Muscle of leg (tissue), 11 donors: ENCODE results near the gene DOCK2. TPM values are rescaled to one million over a fixed set of nuclear protein-coding genes. Genes with fewer than 3 reads are reported as not detected.

Experiments
- DNase-seq: peaks from one replicate; pipeline ENCODE4 v3.0.0; 2013
- H3K27ac ChIP-seq: one replicate; pipeline ENCODE4 v1.5.1; 2013; ENCODE audit warnings: mild to moderate bottlenecking, low read length, control low read depth
- H3K27me3 ChIP-seq: one replicate; pipeline ENCODE4 v1.6.1; 2013; ENCODE audit warnings: low read length; ENCODE audit not compliant: control insufficient read depth, insufficient read depth
- H3K36me3 ChIP-seq: one replicate; pipeline ENCODE4 v1.6.1; 2013; ENCODE audit warnings: low read length; ENCODE audit not compliant: control insufficient read depth, insufficient read depth
- H3K4me1 ChIP-seq: one replicate; pipeline ENCODE4 v1.6.1; 2013; ENCODE audit warnings: low read length; ENCODE audit not compliant: control insufficient read depth, insufficient read depth
- H3K4me3 ChIP-seq: one replicate; pipeline ENCODE4 v1.5.1; 2013; ENCODE audit warnings: low read length, control low read depth
- H3K9me3 ChIP-seq: replicated peaks from 2 replicates; pipeline ENCODE4 v1.6.1; 2013; ENCODE audit warnings: low read depth, low read length; ENCODE audit not compliant: control insufficient read depth
- WGBS: methylation state at CpG from one replicate; pipeline ENCODE4 v1.1.5; 2013; ENCODE audit warnings: missing lambda C conversion rate; ENCODE audit not compliant: insufficient coverage; 5-methylcytosine and 5-hydroxymethylcytosine counted together
- polyA plus RNA-seq, 8 donors: library from polyadenylated mRNA; unstranded; fragments of 120-200 nt; gene quantifications; one replicate each; pipeline versions ENCODE4 v1.2.1 to v1.2.3, GENCODE V29; 2013; ENCODE audit warnings: inconsistent platforms in 1 of 8, low replicate concordance in 1 of 8; ENCODE audit not compliant: insufficient read length in 8 of 8, insufficient read depth in 1 of 8
- total RNA-seq: library from RNA; stranded (reverse); fragments of 120-200 nt; gene quantifications from one replicate; pipeline ENCODE4 v1.2.4, GENCODE V29; 2013

DOCK2 gene
- total and polyA plus RNA-seq, 9 donors, result 3.4 to 4.5 (median 3.8) TPM

DNA sequence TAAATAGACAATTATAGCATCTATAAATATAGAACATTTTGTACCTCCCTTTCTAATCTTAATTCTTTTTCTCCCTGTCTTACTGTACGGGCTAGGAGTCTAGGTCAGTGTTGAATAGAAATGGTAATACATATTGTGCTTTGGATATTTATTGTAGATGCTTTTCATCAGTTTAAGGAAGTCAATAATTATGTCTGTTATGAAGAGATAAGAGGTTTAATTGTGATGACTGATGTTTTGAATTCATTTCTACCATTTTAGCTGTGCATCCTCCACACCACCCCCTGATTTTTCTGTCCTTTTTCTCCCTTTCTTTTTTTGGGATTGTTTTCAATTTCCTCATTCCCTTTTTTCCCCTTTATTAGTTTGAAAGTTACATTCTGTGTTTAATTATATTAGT, 95.8 kb downstream of the DOCK2 start:
- no peaks in the 10 kb centered on the region for H3K9me3 ChIP-seq
- no CpG with 5 or more reads among the region's 1 CpG for WGBS
- H3K4me3 ChIP-seq, result no peak overlapping the region
- H3K27me3 ChIP-seq, result no peaks in the 10 kb centered on the region
- no peaks in the 10 kb centered on the region for H3K4me1 ChIP-seq
- no peaks in the 10 kb centered on the region for H3K36me3 ChIP-seq
- no peak for DNase-seq
- H3K27ac ChIP-seq, result no peak overlapping the region

DNA sequence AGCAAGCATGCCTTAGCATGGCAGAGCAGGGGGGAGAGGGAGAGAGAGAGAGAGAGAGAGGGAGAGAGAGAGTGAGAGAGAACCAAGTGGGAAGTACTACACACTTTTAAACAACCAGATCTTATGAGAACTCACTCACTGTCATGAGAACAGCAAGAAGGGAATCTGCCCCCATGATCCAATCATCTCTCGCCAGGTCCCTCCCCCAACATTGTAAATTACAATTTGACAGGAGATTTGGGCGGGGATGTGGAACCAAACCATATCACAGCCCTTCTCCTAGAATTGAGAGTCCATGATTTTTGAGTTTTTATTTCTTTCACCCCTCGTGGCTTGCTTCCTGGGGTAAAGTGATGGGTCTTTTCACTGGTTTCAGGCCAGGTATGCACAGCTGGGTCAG, 98.8 kb downstream of the DOCK2 start:
- no peaks in the 10 kb centered on the region for H3K4me1 ChIP-seq
- no peaks in the 10 kb centered on the region for H3K27me3 ChIP-seq
- no peaks in the 10 kb centered on the region for H3K9me3 ChIP-seq
- H3K36me3 ChIP-seq, result no peaks in the 10 kb centered on the region
- no CpG with 5 or more reads among the region's 3 CpGs for WGBS
- no peak for DNase-seq
- H3K4me3 ChIP-seq, result no peak overlapping the region
- no peak overlapping the region for H3K27ac ChIP-seq

DNA sequence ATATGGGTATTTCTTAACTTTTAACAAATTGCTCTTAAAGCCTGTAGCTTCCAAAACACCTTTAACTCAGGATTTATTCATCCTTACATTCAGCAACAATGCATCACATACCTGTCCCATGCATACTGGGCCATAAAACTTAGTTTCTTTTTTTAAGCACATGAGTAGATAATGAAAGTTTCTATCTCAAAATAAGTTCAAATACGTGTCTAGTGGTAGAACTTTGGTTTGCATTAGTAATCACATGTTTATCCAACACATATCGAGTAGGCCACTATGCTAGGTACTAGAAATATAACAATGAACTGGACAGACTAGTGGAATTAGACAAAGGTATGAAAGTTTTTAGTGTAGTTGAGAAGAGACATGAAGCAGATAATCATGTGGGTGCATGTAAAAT, 99.6 kb downstream of the DOCK2 start:
- H3K27me3 ChIP-seq, result no peaks in the 10 kb centered on the region
- H3K9me3 ChIP-seq, result no peaks in the 10 kb centered on the region
- H3K4me3 ChIP-seq, result no peak overlapping the region
- no peak for DNase-seq
- WGBS, result no CpG with 5 or more reads among the region's 2 CpGs
- H3K36me3 ChIP-seq, result no peaks in the 10 kb centered on the region
- no peak overlapping the region for H3K27ac ChIP-seq
- H3K4me1 ChIP-seq, result no peaks in the 10 kb centered on the region

DNA sequence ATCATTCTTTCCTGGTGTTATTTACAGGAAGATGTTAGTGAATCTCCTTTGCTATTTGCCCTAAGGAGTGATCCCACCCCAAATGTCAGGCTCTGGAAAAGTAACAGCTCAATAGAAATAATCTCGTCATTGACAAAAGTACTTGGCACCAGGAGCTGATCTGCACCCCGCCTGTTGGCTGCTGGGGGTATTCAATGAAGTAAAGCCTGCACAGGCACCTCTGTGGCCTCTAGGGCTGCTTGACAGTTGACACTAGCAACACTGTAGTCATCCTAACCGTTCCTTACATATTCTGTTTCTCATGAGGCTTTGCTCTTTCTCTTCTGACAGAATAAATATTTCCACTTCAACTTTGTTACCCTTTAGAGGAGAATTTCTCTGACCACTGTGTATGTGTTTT, 103.4 kb downstream of the DOCK2 start:
- WGBS, result 69% methylated on average over 2 of the region's 3 CpGs
- Histone ChIP-seq H3K36me3 (no peaks in the 10 kb centered on the region), H3K27ac (no peak overlapping the region), H3K4me1 (no peaks in the 10 kb centered on the region), H3K4me3 (no peak overlapping the region), H3K27me3 (no peaks in the 10 kb centered on the region), H3K9me3 (no peaks in the 10 kb centered on the region)
- DNase-seq, result no peak

DNA sequence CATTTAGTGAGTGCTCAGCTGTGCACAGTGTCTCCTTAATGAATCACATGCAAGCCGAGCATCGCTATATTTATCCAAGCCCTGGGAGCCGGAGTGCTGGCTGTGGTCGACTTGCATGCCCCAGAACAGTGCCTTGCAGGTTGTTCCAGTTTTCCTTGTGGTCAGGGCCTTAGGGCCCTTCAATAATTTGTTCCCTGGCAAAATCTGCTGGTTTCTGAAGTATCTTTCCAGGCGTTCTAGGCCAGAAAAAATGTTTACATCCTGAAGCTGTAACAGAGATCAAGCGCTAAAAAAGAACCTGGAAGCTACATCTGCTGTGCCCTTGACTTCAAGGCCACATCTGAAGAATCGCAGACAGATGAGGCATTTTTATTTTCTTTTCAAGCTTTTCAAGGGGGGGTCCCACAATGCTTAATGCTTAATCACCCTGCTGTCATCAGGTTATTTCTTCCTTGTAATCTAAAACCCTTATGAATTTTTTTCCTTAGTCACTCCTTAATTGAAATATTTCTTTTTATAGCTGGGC, 105.8 kb downstream of the DOCK2 start:
- no peaks in the 10 kb centered on the region for H3K36me3 ChIP-seq
- no peaks in the 10 kb centered on the region for H3K27me3 ChIP-seq
- 46% methylated on average over 7 of the region's 7 CpGs for WGBS
- no peaks in the 10 kb centered on the region for H3K4me1 ChIP-seq
- H3K27ac ChIP-seq, result no peak overlapping the region
- no peak overlapping the region for H3K4me3 ChIP-seq
- H3K9me3 ChIP-seq, result no peaks in the 10 kb centered on the region
- peak; percentile 22 for DNase-seq

DNA sequence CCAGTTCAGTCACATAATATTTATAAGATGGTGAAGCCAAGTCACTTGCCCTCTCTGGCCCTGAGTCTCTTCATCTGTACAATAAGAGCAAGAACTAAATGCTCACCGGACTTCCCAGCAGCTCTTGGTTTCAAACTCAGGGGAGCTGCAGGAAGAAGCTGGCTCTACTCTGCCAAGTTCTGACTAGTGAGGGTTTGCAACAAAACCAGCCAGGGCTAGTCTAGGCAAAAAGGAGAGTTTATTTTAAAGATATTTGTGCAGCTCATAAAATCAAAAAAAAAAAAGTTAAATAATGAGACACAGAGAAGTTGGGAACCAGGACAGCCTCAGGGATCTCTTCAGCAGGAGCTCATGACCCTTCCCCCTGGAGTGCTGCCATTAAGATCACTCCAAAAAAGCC, 107.3 kb downstream of the DOCK2 start:
- peak; percentile 16 for DNase-seq
- Histone ChIP-seq H3K36me3 (no peaks in the 10 kb centered on the region), H3K9me3 (no peaks in the 10 kb centered on the region), H3K27me3 (no peaks in the 10 kb centered on the region), H3K4me3 (no peak overlapping the region), H3K4me1 (no peaks in the 10 kb centered on the region), H3K27ac (no peak overlapping the region)
- WGBS, result no CpG with 5 or more reads among the region's 1 CpG

DNA sequence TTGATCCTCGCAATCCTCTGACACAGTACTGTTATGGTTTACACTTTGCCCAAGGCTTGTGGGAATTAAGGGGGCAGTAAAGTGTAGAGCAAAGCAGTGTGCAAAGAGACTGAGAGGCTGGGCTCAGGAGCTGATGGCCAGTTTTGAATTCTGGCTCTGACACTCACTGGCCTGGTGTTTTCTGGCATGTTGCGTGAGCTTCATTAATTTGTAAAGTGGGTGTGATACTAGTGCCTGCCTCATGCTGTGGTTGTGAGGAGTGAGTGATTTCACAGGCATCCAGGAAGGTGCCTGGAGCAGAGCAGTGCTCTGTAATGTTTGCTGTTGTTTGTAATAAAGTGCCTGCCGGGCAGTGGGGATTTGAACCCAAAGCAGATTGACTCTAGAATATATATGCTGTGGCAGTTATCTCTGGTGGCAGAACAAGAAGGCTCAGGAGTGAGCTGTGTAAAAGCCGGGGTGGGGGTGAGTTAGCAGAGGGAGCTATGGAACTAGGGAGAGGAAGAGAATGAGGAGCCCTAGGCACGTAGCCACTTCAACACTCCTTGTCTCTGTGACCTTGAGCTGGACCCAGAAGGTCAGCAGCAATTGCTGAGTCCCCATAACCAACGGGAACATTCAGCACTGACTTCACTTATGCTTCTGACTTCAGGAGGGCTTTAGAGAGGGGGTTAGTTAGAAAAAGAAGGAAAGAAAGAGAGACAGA, 108.5 kb downstream of the DOCK2 start:
- H3K9me3 ChIP-seq, result no peaks in the 10 kb centered on the region
- H3K36me3 ChIP-seq, result no peaks in the 10 kb centered on the region
- no peaks in the 10 kb centered on the region for H3K27me3 ChIP-seq
- no peaks in the 10 kb centered on the region for H3K4me1 ChIP-seq
- WGBS, result 78% methylated on average over 6 of the region's 6 CpGs
- H3K27ac ChIP-seq, result no peak overlapping the region
- no peak overlapping the region for H3K4me3 ChIP-seq
- no peak for DNase-seq

DNA sequence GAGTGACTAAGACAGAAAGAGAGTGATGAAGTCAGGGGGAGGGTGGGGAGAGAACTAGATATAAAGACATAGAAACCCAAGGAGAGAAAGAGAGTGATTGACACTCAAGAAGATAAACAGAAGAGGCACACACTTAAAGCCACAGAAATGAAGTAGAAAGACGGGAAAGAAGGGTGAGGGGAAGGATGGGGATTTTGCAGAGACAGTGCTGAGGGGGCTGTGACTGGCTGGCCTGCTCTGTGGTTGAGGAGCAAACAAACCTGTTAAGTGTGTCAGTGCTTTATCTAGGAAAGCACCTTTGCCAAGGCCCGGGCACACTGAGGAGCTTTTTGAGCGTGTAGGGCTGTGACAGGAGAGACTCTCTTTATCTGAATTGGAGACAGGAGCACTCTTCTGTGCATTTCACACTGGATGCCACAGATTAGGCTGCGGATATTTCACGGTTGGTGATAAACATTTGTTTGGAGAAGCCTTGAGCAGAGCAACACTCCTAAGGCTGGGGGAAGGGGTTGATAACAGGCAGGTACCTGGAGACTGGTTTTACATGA, 109.1 kb downstream of the DOCK2 start:
- H3K4me1 ChIP-seq, result no peaks in the 10 kb centered on the region
- no peak overlapping the region for H3K27ac ChIP-seq
- no peak overlapping the region for H3K4me3 ChIP-seq
- DNase-seq, result no peak
- H3K36me3 ChIP-seq, result no peaks in the 10 kb centered on the region
- H3K9me3 ChIP-seq, result no peaks in the 10 kb centered on the region
- no peaks in the 10 kb centered on the region for H3K27me3 ChIP-seq
- WGBS, result 65% methylated on average over 4 of the region's 5 CpGs

DNA sequence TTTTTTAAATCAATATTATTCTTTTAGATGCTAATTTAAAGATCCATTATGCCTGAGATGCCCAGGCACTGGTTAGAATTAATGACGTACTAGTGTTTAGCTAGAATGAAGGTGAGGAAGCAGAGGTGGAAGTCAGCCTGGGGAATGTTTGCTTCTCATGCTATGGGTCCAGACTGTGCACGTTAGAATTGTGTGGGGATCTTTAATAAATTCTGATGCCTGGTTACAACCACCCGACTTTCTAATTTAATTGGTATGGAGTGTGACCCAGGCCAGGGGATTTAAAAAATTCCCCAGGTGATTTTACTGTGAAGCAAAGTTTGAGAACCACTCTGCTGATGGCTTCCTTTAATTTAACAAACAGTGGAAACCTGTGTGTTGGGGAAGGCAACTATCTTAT, 111.1 kb downstream of the DOCK2 start:
- H3K36me3 ChIP-seq, result no peaks in the 10 kb centered on the region
- DNase-seq, result no peak
- no peaks in the 10 kb centered on the region for H3K27me3 ChIP-seq
- H3K4me1 ChIP-seq, result no peaks in the 10 kb centered on the region
- H3K9me3 ChIP-seq, result no peaks in the 10 kb centered on the region
- H3K4me3 ChIP-seq, result no peak overlapping the region
- 80% methylated on average over 1 of the region's 3 CpGs for WGBS
- no peak overlapping the region for H3K27ac ChIP-seq

DNA sequence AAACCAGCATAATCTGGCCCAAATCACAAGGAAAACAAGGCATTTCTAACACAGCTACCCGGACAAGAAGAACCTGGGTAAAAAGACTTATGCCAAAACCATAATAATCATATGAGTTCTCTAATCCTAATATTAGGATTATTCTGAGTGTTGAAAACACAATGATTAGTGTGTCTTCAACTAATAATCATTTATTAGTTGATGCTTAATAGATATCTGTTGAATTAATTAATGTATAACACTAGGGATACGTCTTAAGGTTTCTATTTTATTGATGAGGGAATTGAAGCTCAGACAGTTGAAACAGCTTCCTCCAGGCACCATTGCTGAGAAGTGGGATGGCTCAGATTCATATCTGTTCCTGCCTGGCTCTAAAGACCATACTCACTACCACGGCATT, 112.2 kb downstream of the DOCK2 start:
- no peaks in the 10 kb centered on the region for H3K9me3 ChIP-seq
- WGBS, result no CpG with 5 or more reads among the region's 3 CpGs
- H3K27me3 ChIP-seq, result no peaks in the 10 kb centered on the region
- no peaks in the 10 kb centered on the region for H3K36me3 ChIP-seq
- H3K27ac ChIP-seq, result no peak overlapping the region
- DNase-seq, result no peak
- no peak overlapping the region for H3K4me3 ChIP-seq
- H3K4me1 ChIP-seq, result no peaks in the 10 kb centered on the region
